Measurements from ENCODE around the gene STUB1.

GRCh38 chr16:686459-687260 lies 6.5 kb downstream of the STUB1 start:
- TF ChIP-seq CTCF (IDR thresholded peaks at IDR 0.05) (no peak), POLR2AphosphoS5 (IDR thresholded peaks at IDR 0.05) (no peak), POLR2A (IDR thresholded peaks at IDR 0.05) (no peak), EP300 (IDR thresholded peaks at IDR 0.05; ENCODE audit: low read depth) (no peak)

Data from transverse colon (tissue), 4 donors.